ENCODE data around the gene CDC42.
"Not testable (repeated sequence)": the region's sequence is repeated elsewhere in the genome, so short reads cannot be mapped to it uniquely, and the experiment has no call there.

The CDC42 gene

GRCh38 chr1:22052115-22053016, at the start of gene CDC42:
TSS of gene CDC42 (plus strand) at chr1:22052709. CDS start at chr1:22078479, 25,770 bp downstream.
- peak; percentile 94 for DNase-seq (ENCODE audit: low read depth)

GRCh38 chr1:22002875-22003274, 49.6 kb upstream of the CDC42 start:
- not testable (repeated sequence) for DNase-seq (ENCODE audit: low read depth)

- DNase-seq (ENCODE audit: low read depth) = not testable (repeated sequence)
These were observed 48.5 kb upstream of the CDC42 start for GRCh38 chr1:22003959-22004358.

- not testable (repeated sequence) for DNase-seq (ENCODE audit: low read depth)
These were observed 47.0 kb upstream of the CDC42 start for GRCh38 chr1:22005261-22006149.

GRCh38 chr1:22006736-22007135, 45.8 kb upstream of the CDC42 start:
- not testable (repeated sequence) for DNase-seq (ENCODE audit: low read depth)

- DNase-seq (ENCODE audit: low read depth) = not testable (repeated sequence)
These were observed 45.2 kb upstream of the CDC42 start for GRCh38 chr1:22007262-22007661.

- not testable (repeated sequence) for DNase-seq (ENCODE audit: low read depth)
These were observed 42.9 kb upstream of the CDC42 start for GRCh38 chr1:22009566-22009965.

GRCh38 chr1:22012752-22013151, 39.8 kb upstream of the CDC42 start:
- DNase-seq (ENCODE audit: low read depth) = not testable (repeated sequence)

GRCh38 chr1:22014575-22015206, 37.8 kb upstream of the CDC42 start:
- not testable (repeated sequence) for DNase-seq (ENCODE audit: low read depth)

- peak; percentile 39 for DNase-seq (ENCODE audit: low read depth)
These were observed 33.6 kb upstream of the CDC42 start for GRCh38 chr1:22018583-22019559.

GRCh38 chr1:22021061-22021460, 31.4 kb upstream of the CDC42 start:
- no peak for DNase-seq (ENCODE audit: low read depth)

- peak; percentile 51 for DNase-seq (ENCODE audit: low read depth)
These were observed 27.8 kb upstream of the CDC42 start for GRCh38 chr1:22024485-22025367.

GRCh38 chr1:22025368-22026155, 26.9 kb upstream of the CDC42 start:
- DNase-seq (ENCODE audit: low read depth) = peak; percentile 81

- no peak for DNase-seq (ENCODE audit: low read depth)
These were observed 25.6 kb upstream of the CDC42 start for GRCh38 chr1:22026924-22027289.

GRCh38 chr1:22030057-22030456, 22.5 kb upstream of the CDC42 start:
- DNase-seq (ENCODE audit: low read depth) = no peak

- DNase-seq (ENCODE audit: low read depth) = no peak
These were observed 22.0 kb upstream of the CDC42 start for GRCh38 chr1:22030473-22030872.

- DNase-seq (ENCODE audit: low read depth) = no peak
These were observed 21.1 kb upstream of the CDC42 start for GRCh38 chr1:22031214-22031962.

GRCh38 chr1:22034834-22035233, 17.7 kb upstream of the CDC42 start:
- DNase-seq (ENCODE audit: low read depth) = not testable (repeated sequence)
